ENCODE data around the gene MSI1.

MSI1 gene

GRCh38 chr12:120368789-120369602 is at the start of gene MSI1:
MSI1 (minus strand) TSS chr12:120369164; CDS start chr12:120369091, 73 bp downstream.
- no peak for DNase-seq (ENCODE audit: low spot score)

GRCh38 chr12:120417917-120418580 is 49.1 kb upstream of the MSI1 start:
- DNase-seq (ENCODE audit: low spot score) = no peak

- no peak for DNase-seq (ENCODE audit: low spot score)
These were observed 47.7 kb upstream of the MSI1 start for GRCh38 chr12:120416490-120417216.

GRCh38 chr12:120413901-120414695 is 45.1 kb upstream of the MSI1 start:
- no peak for DNase-seq (ENCODE audit: low spot score)

- no peak for DNase-seq (ENCODE audit: low spot score)
These were observed 43.5 kb upstream of the MSI1 start for GRCh38 chr12:120412421-120412820.

- no peak for DNase-seq (ENCODE audit: low spot score)
These were observed 39.8 kb upstream of the MSI1 start for GRCh38 chr12:120408771-120409170.

GRCh38 chr12:120406553-120406952 is 37.6 kb upstream of the MSI1 start:
- DNase-seq (ENCODE audit: low spot score) = no peak

GRCh38 chr12:120406069-120406468 is 37.1 kb upstream of the MSI1 start:
- no peak for DNase-seq (ENCODE audit: low spot score)

GRCh38 chr12:120404271-120404670 is 35.3 kb upstream of the MSI1 start:
- DNase-seq (ENCODE audit: low spot score) = no peak

- DNase-seq (ENCODE audit: low spot score) = no peak
These were observed 34.9 kb upstream of the MSI1 start for GRCh38 chr12:120403869-120404268.

GRCh38 chr12:120402217-120402616 is 33.3 kb upstream of the MSI1 start:
- peak; percentile 35 for DNase-seq (ENCODE audit: low spot score)

- DNase-seq (ENCODE audit: low spot score) = no peak
These were observed 30.6 kb upstream of the MSI1 start for GRCh38 chr12:120399531-120399930.

- DNase-seq (ENCODE audit: low spot score) = no peak
These were observed 29.0 kb upstream of the MSI1 start for GRCh38 chr12:120397824-120398540.

GRCh38 chr12:120394483-120395367 is 25.8 kb upstream of the MSI1 start:
- DNase-seq (ENCODE audit: low spot score) = no peak

GRCh38 chr12:120390540-120391120 is 21.7 kb upstream of the MSI1 start:
- DNase-seq (ENCODE audit: low spot score) = no peak

- no peak for DNase-seq (ENCODE audit: low spot score)
These were observed 19.9 kb upstream of the MSI1 start for GRCh38 chr12:120388691-120389481.

- DNase-seq (ENCODE audit: low spot score) = no peak
These were observed 12.9 kb upstream of the MSI1 start for GRCh38 chr12:120381752-120382419.

GRCh38 chr12:120378036-120378435 is 9.1 kb upstream of the MSI1 start:
- no peak for DNase-seq (ENCODE audit: low spot score)
